ENCODE results near the gene KRTAP5-4. TPM values are rescaled to one million over a fixed set of nuclear protein-coding genes. Genes with fewer than 3 reads are reported as not detected.
"Not testable (repeated sequence)": the region's sequence is repeated elsewhere in the genome, so short reads cannot be mapped to it uniquely, and the experiment has no call there.

Gene KRTAP5-4
- total RNA-seq, 1 donor from 2014 or later: not detected

DNA sequence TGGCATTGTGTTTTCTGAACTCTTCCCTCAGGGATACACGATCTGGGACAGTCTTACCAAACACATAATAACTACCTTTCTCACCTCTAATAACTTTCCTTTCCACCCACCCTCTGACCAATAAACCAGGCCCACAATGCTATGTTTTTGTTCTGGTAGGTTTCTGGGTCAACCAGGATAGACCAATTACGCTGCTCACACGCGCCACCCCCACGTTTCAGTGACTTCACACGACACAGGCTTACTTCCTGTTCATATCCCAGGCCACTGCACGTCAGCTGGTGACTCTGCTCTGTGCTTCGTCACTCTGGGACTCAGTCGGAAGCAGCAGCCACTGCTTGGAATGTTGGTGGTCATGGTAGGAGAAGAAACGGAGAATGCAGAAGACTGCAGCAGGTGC, 2.5 kb downstream of the KRTAP5-4 start:
- Histone ChIP-seq H3K36me3 (no peaks in the 10 kb centered on the region), H3K27me3 (ENCODE audit: low read depth) (peaks cover 69% of the 10 kb centered on the region), H3K9me3 (replicated peaks) (no peaks in the 10 kb centered on the region), H3K4me3 (no peak overlapping the region), H3K4me1 (no peaks in the 10 kb centered on the region), H3K27ac (replicated peaks) (no peak overlapping the region)
- TF ChIP-seq, protein P1, sequence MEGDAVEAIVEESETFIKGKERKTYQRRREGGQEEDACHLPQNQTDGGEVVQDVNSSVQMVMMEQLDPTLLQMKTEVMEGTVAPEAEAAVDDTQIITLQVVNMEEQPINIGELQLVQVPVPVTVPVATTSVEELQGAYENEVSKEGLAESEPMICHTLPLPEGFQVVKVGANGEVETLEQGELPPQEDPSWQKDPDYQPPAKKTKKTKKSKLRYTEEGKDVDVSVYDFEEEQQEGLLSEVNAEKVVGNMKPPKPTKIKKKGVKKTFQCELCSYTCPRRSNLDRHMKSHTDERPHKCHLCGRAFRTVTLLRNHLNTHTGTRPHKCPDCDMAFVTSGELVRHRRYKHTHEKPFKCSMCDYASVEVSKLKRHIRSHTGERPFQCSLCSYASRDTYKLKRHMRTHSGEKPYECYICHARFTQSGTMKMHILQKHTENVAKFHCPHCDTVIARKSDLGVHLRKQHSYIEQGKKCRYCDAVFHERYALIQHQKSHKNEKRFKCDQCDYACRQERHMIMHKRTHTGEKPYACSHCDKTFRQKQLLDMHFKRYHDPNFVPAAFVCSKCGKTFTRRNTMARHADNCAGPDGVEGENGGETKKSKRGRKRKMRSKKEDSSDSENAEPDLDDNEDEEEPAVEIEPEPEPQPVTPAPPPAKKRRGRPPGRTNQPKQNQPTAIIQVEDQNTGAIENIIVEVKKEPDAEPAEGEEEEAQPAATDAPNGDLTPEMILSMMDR (IDR thresholded peaks at IDR 0.05; ENCODE audit: borderline replicate concordance): no peak
- DNase-seq: no peak
- intact Hi-C loops (cut with micrococcal nuclease): no loop called here

DNA sequence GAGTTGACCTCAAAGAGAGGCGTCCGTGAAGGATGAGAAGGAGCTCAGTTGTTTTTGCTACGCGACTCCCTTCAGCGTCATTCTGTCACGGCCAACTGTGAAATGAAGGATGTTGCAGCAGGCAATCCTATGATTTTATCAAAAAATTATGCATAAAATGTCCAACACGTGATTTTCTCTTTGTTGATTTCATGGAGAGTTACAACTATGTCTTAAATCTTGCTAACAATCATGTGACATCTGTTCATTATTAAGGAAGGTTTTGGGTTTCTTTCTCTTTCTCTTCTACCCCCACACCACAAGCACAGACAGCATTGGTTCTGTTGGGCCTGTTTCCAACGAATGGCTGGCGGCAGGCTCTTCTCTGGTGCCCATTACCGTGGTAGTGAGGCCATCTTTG, 3.7 kb downstream of the KRTAP5-4 start:
- DNase-seq: no peak
- H3K36me3 ChIP-seq: no peaks in the 10 kb centered on the region
- no peaks in the 10 kb centered on the region for H3K9me3 ChIP-seq (replicated peaks)
- H3K4me1 ChIP-seq: no peaks in the 10 kb centered on the region
- H3K4me3 ChIP-seq: no peak overlapping the region
- intact Hi-C loops (cut with micrococcal nuclease): no loop called here
- H3K27me3 ChIP-seq (ENCODE audit: low read depth): peaks cover 81% of the 10 kb centered on the region
- TF ChIP-seq, protein P1 (IDR thresholded peaks at IDR 0.05; ENCODE audit: borderline replicate concordance): no peak
- no peak overlapping the region for H3K27ac ChIP-seq (replicated peaks)

GRCh38 chr11:1608363-1608762, 13.6 kb downstream of the KRTAP5-4 start, which contains the start of gene KRTAP5-3:
TSS of gene KRTAP5-3 (minus strand) at chr11:1608463. CDS start at chr11:1608385, 78 bp downstream.
- intact Hi-C loops (cut with micrococcal nuclease): no loop called here
- no peak for DNase-seq
- Histone ChIP-seq H3K9me3 (replicated peaks) (no peaks in the 10 kb centered on the region), H3K4me3 (no peak within 1 kb of the TSS), H3K4me1 (peaks cover 9% of the 10 kb centered on the region), H3K27ac (replicated peaks) (no peak within 1 kb of the TSS), H3K27me3 (ENCODE audit: low read depth) (peaks cover 41% of the 10 kb centered on the region), H3K36me3 (no peaks in the 10 kb centered on the region)
- TF ChIP-seq, protein P1 (IDR thresholded peaks at IDR 0.05; ENCODE audit: borderline replicate concordance): no peak

DNA sequence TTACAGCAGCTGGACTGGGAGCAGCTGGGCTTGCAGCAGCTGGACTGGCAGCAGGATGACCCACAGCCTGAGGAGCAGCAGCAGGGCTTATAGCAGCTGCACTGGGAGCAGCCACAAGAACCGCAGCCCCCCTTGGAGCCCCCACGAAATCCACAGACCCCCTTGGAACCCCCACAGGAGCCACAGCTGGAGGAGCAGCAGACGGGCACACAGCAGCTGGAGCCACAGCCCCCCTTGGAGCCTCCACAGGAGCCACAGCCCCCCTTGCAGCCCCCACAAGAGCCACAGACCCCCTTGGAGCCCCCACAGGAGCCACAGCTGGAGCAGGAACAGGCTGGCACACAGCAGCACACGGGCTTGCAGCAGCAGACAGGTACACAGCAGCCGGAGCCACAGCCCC, 14.0 kb downstream of the KRTAP5-4 start:
- DNase-seq; H3K36me3 ChIP-seq; intact Hi-C loops (cut with micrococcal nuclease); H3K4me1 ChIP-seq; H3K4me3 ChIP-seq; H3K27ac ChIP-seq (replicated peaks); H3K9me3 ChIP-seq (replicated peaks): not testable (repeated sequence)
- H3K27me3 ChIP-seq (ENCODE audit: low read depth): peaks cover 44% of the 10 kb centered on the region

GRCh38 chr11:1607156-1607845, 14.6 kb downstream of the KRTAP5-4 start:
- H3K4me1 ChIP-seq; DNase-seq; intact Hi-C loops (cut with micrococcal nuclease); H3K4me3 ChIP-seq; H3K27ac ChIP-seq (replicated peaks); H3K9me3 ChIP-seq (replicated peaks); H3K36me3 ChIP-seq: not testable (repeated sequence)
- peaks cover 50% of the 10 kb centered on the region for H3K27me3 ChIP-seq (ENCODE audit: low read depth)

GRCh38 chr11:1605923-1606322, 16.0 kb downstream of the KRTAP5-4 start:
- H3K4me1 ChIP-seq; DNase-seq; H3K27ac ChIP-seq (replicated peaks); H3K9me3 ChIP-seq (replicated peaks); intact Hi-C loops (cut with micrococcal nuclease); H3K36me3 ChIP-seq; H3K4me3 ChIP-seq: not testable (repeated sequence)
- H3K27me3 ChIP-seq (ENCODE audit: low read depth): peaks cover 58% of the 10 kb centered on the region

- Histone ChIP-seq H3K27ac (replicated peaks) (no peak overlapping the region), H3K4me1 (peaks cover 9% of the 10 kb centered on the region), H3K9me3 (replicated peaks) (no peaks in the 10 kb centered on the region), H3K36me3 (no peaks in the 10 kb centered on the region), H3K27me3 (ENCODE audit: low read depth) (peaks cover 61% of the 10 kb centered on the region), H3K4me3 (no peak overlapping the region)
- TF ChIP-seq, protein P1 (IDR thresholded peaks at IDR 0.05; ENCODE audit: borderline replicate concordance): no peak
- intact Hi-C loops (cut with micrococcal nuclease): no loop called here
- DNase-seq: no peak
Observed at GRCh38 chr11:1604711-1605110, 17.2 kb downstream of the KRTAP5-4 start.
